ENCODE results near the gene CAMLG. TPM values are rescaled to one million over a fixed set of nuclear protein-coding genes. Genes with fewer than 3 reads are reported as not detected.
"Not testable (repeated sequence)": the region's sequence is repeated elsewhere in the genome, so short reads cannot be mapped to it uniquely, and the experiment has no call there.

CAMLG gene
- 27.5 and 31.4 TPM in 2 replicates for total RNA-seq (2014; rRNA removed; shearing (Covaris generic))

GRCh38 chr5:134738133-134738962 lies at the start of gene CAMLG:
TSS of gene CAMLG (plus strand) at chr5:134738548. CDS start at chr5:134738621, 73 bp downstream.
- Histone ChIP-seq H3K27ac (peak within 1 kb of the TSS; percentile 48), H3K36me3 (peaks cover 8% of the 10 kb centered on the region), H3K4me3 (peak within 1 kb of the TSS; percentile 73), H3K27me3 (no peaks in the 10 kb centered on the region), H3K9me3 (replicated peaks) (no peaks in the 10 kb centered on the region), H3K4me1 (no peaks in the 10 kb centered on the region)
- peak; percentile 98 to 99 for DNase-seq

DNA sequence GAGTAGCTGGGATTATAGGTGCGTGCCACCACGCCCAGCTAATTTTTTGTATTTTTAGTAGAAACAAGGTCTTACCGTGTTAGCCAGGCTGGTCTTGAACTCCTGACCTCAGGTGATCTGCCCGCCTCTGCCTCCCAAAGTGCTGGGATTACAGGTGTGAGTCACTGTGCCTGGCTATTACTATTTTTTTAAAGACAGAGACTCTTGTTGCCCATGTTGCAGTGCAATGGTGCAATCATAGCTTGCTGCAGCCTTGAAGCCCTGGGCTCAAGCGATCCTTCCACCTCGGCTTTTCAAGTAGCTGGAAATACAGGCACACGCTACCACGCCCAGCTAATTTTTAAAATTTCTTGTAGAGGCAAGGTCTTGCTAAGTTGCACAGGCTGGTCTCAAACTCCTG lies 48.2 kb upstream of the CAMLG start:
- H3K27me3 ChIP-seq; H3K4me1 ChIP-seq; H3K27ac ChIP-seq; H3K4me3 ChIP-seq; DNase-seq; H3K9me3 ChIP-seq (replicated peaks): not testable (repeated sequence)
- peaks cover 28% of the 10 kb centered on the region for H3K36me3 ChIP-seq

GRCh38 chr5:134692722-134693121 lies 45.6 kb upstream of the CAMLG start:
- Histone ChIP-seq H3K9me3 (replicated peaks) (no peaks in the 10 kb centered on the region), H3K27ac (no peak overlapping the region), H3K4me3 (no peak overlapping the region), H3K36me3 (peaks cover 29% of the 10 kb centered on the region), H3K27me3 (no peaks in the 10 kb centered on the region), H3K4me1 (no peaks in the 10 kb centered on the region)
- no peak for DNase-seq

DNA sequence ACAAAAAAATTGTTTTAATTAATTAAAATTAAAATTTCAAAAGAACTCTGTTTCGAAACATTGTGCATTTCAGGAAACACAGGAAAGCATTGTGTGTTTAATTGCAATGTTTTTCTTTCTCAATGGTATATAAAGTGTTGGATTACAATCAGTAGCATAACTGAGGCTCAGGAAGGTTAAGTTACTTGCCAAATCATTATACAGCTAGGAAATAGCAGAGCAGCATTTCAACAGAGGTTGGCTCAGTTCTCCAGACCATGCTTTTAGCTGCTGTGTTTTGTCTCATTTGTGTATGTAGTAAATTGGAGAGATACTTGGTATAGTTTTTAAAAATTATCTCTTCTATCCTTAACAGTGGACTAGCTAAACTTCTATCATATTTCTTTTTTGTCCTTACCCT lies 30.0 kb upstream of the CAMLG start:
- Histone ChIP-seq H3K9me3 (replicated peaks) (no peaks in the 10 kb centered on the region), H3K4me3 (no peak overlapping the region), H3K4me1 (no peaks in the 10 kb centered on the region), H3K36me3 (peaks cover 56% of the 10 kb centered on the region), H3K27me3 (no peaks in the 10 kb centered on the region), H3K27ac (no peak overlapping the region)
- no peak for DNase-seq

DNA sequence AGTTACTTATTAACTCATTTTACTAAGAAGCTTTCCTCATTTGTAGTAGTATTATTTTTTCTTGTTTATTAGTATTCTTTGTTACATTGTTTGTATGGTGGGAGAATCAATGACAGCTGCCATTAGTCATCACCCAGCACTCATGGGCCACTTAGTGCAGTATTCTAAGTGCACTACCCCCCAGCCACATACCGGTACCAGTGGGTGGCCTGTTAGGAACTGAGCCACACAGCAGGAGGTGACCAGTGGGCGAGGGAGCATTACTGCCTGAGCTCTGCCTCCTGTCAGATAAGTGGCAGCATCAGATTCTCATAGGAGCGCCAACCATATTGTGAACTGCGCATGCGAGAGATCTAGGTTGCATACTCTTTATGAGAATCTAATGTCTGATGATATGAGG lies 24.2 kb upstream of the CAMLG start:
- no peak overlapping the region for H3K4me3 ChIP-seq
- no peaks in the 10 kb centered on the region for H3K9me3 ChIP-seq (replicated peaks)
- no peaks in the 10 kb centered on the region for H3K4me1 ChIP-seq
- no peak overlapping the region for H3K27ac ChIP-seq
- peaks cover 48% of the 10 kb centered on the region for H3K36me3 ChIP-seq
- H3K27me3 ChIP-seq: no peaks in the 10 kb centered on the region
- peak; percentile 10 to 13 for DNase-seq

DNA sequence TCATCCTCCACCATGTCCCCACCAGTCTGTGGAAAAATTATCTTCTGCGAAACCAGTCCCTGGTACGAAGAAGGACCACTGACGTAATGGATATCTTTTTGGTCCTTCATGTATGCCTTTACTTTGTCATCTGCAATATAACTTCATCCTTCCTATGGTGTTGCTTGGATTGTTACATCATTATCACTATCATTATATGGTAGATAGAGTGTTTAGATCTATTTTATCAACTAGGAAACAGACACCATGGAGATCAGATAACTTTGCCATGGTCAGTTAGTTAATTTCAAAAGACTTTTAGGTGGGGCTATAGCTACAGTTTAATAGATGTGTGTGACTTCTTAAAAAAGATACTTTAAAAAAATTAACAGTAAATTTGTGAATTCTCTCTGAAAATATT lies 23.8 kb upstream of the CAMLG start:
- Histone ChIP-seq H3K27ac (no peak overlapping the region), H3K4me1 (no peaks in the 10 kb centered on the region), H3K4me3 (no peak overlapping the region), H3K36me3 (peaks cover 45% of the 10 kb centered on the region), H3K9me3 (replicated peaks) (no peaks in the 10 kb centered on the region), H3K27me3 (no peaks in the 10 kb centered on the region)
- no peak for DNase-seq

GRCh38 chr5:134715466-134715865 lies 22.9 kb upstream of the CAMLG start:
- DNase-seq; H3K27ac ChIP-seq; H3K27me3 ChIP-seq; H3K9me3 ChIP-seq (replicated peaks); H3K4me3 ChIP-seq; H3K4me1 ChIP-seq: not testable (repeated sequence)
- H3K36me3 ChIP-seq: peaks cover 44% of the 10 kb centered on the region

DNA sequence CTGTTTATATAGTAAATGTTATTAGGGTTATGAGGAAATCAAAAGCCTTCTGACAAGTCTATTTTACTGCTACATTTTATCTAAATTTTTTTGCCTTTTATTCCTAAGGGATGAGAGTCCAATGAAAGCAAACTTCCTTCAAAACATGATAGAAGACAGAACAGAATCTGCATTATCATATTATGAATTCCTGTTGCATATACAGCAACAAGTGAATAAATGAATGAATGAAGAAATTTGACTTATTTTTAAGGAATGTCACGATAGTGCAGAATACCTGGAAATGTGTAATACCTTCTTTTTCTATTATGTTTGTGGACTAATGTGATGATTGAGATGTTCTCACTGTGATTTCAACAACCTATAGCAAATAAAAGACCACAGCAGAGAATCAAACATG lies 13.5 kb upstream of the CAMLG start:
- Histone ChIP-seq H3K27me3 (no peaks in the 10 kb centered on the region), H3K36me3 (peaks cover 28% of the 10 kb centered on the region), H3K4me3 (no peak overlapping the region), H3K9me3 (replicated peaks) (no peaks in the 10 kb centered on the region), H3K4me1 (no peaks in the 10 kb centered on the region), H3K27ac (no peak overlapping the region)
- no peak for DNase-seq

DNA sequence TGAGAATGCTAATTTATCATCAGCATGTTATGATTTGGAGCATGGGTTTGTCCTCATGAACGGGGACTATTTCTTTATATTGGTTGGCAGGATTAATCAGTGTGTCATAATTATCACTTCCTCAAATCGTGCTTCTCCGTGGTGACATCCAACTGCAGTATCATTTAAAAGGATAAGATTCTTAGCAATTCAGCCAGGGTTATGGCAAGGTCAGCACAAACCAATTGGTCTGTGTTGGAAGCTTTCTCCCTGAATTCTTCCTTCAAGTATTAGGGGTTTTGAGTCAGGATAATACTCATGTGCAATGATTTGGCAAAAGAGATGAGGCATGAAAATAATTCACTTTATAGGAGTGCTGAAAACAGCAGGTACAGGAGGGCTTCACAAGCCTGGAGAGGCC lies 5.5 kb upstream of the CAMLG start:
- H3K36me3 ChIP-seq: no peaks in the 10 kb centered on the region
- no peaks in the 10 kb centered on the region for H3K4me1 ChIP-seq
- no peaks in the 10 kb centered on the region for H3K27me3 ChIP-seq
- no peak overlapping the region for H3K4me3 ChIP-seq
- H3K27ac ChIP-seq: no peak overlapping the region
- H3K9me3 ChIP-seq (replicated peaks): no peaks in the 10 kb centered on the region
- no peak for DNase-seq

DNA sequence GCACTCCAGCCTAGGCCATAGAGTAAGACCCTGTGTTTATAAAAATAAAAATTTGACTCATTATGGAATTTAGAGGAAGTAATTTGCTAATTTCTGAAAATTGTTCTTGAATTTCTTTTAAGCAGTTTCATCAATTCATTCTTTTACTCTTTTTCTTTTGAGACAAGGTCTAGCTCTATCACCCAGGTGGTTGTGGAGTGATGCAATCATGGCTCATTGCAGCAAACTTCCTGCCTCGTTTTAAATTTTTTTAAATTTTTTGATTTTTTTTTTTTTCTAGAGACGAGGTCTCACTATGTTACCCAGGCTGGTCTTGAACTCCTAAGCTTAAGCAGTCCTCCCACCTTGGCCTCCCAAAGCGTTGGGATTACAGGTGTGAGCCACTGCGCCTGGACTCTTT lies 3.1 kb upstream of the CAMLG start:
- H3K36me3 ChIP-seq: no peaks in the 10 kb centered on the region
- H3K4me3 ChIP-seq: no peak overlapping the region
- no peak overlapping the region for H3K27ac ChIP-seq
- H3K4me1 ChIP-seq: no peaks in the 10 kb centered on the region
- DNase-seq: no peak
- H3K27me3 ChIP-seq: no peaks in the 10 kb centered on the region
- H3K9me3 ChIP-seq (replicated peaks): no peaks in the 10 kb centered on the region

GRCh38 chr5:134736173-134736812 lies 2.1 kb upstream of the CAMLG start:
- no peak for DNase-seq
- H3K27me3 ChIP-seq: no peaks in the 10 kb centered on the region
- H3K36me3 ChIP-seq: peaks cover 2% of the 10 kb centered on the region; the same call in 1 of the 2 replicates
- no peaks in the 10 kb centered on the region for H3K9me3 ChIP-seq (replicated peaks)
- no peak overlapping the region for H3K27ac ChIP-seq
- no peak overlapping the region for H3K4me3 ChIP-seq
- H3K4me1 ChIP-seq: no peaks in the 10 kb centered on the region

- H3K4me1 ChIP-seq: no peaks in the 10 kb centered on the region
- H3K9me3 ChIP-seq (replicated peaks): no peaks in the 10 kb centered on the region
- peak overlapping the region; percentile 73 for H3K4me3 ChIP-seq
- peaks cover 12% of the 10 kb centered on the region for H3K36me3 ChIP-seq
- H3K27ac ChIP-seq: peak overlapping the region; percentile 48
- peak; percentile 27 to 52 for DNase-seq
- H3K27me3 ChIP-seq: no peaks in the 10 kb centered on the region
Observed at GRCh38 chr5:134738963-134739661, 764 bp downstream of the CAMLG start.

- H3K27ac ChIP-seq: no peak overlapping the region
- H3K4me3 ChIP-seq: no peak overlapping the region
- H3K36me3 ChIP-seq: peaks cover 12% of the 10 kb centered on the region
- H3K27me3 ChIP-seq: no peaks in the 10 kb centered on the region
- no peak for DNase-seq
- no peaks in the 10 kb centered on the region for H3K4me1 ChIP-seq
- no peaks in the 10 kb centered on the region for H3K9me3 ChIP-seq (replicated peaks)
Observed at GRCh38 chr5:134741052-134741451, 2.7 kb downstream of the CAMLG start.

DNA sequence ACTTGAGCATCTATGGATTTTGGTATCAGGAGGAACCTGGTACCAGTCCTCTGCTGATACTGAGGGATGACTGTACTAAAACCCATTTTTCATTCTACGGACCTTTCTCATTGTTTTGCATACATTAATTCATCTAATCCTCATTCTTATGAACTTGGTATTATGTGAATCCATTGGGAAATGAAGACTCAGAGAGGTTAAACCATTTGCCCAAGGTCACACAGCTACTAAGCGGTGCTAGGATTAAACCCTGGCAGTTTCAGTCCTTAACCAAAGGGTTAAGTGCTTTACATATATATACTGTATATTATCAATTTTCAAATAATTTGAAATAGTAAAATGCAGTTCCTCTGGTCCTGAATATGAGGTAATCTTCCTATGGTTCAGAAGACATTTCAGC lies 3.8 kb downstream of the CAMLG start:
- peaks cover 12% of the 10 kb centered on the region for H3K36me3 ChIP-seq
- no peak for DNase-seq
- H3K27me3 ChIP-seq: no peaks in the 10 kb centered on the region
- no peak overlapping the region for H3K27ac ChIP-seq
- no peak overlapping the region for H3K4me3 ChIP-seq
- no peaks in the 10 kb centered on the region for H3K9me3 ChIP-seq (replicated peaks)
- H3K4me1 ChIP-seq: no peaks in the 10 kb centered on the region

- no peak overlapping the region for H3K4me3 ChIP-seq
- no peaks in the 10 kb centered on the region for H3K27me3 ChIP-seq
- DNase-seq: no peak
- no peaks in the 10 kb centered on the region for H3K9me3 ChIP-seq (replicated peaks)
- H3K4me1 ChIP-seq: no peaks in the 10 kb centered on the region
- peaks cover 3% of the 10 kb centered on the region; the same call in 1 of the 2 replicates for H3K36me3 ChIP-seq
- no peak overlapping the region for H3K27ac ChIP-seq
Observed at GRCh38 chr5:134749415-134749814, 11.1 kb downstream of the CAMLG start.

Measured in SJCRH30 (cell line).